Fibroblast of gingiva (primary cell): ENCODE measurements around the gene DHX40.
"Not testable (repeated sequence)": the region's sequence is repeated elsewhere in the genome, so short reads cannot be mapped to it uniquely, and the experiment has no call there.

Source experiments
- DNase-seq: peaks from one replicate; pipeline ENCODE4 v3.0.0-alpha.2; 2011; ENCODE audit warnings: low read depth

The DHX40 gene

DNA sequence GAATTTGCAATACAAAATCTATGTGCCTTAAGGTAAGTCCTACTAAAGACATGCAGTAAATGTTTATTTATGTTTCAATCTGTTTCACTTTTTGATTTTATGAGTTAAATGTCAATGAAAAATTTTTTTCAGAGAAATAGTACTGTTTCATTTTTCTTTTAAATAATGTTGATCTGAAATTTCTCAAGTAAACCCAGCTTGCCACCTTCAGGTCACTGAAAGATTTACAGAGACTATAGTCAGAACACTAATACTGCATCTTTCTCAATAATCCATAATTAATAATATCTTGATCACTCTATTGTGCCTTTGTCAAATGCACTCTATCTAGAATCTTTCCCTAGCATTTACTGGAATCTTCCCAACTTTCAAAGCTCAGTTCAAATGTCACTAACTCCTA, 6.5 kb upstream of the DHX40 start:
- DNase-seq: peak; percentile 9

DNA sequence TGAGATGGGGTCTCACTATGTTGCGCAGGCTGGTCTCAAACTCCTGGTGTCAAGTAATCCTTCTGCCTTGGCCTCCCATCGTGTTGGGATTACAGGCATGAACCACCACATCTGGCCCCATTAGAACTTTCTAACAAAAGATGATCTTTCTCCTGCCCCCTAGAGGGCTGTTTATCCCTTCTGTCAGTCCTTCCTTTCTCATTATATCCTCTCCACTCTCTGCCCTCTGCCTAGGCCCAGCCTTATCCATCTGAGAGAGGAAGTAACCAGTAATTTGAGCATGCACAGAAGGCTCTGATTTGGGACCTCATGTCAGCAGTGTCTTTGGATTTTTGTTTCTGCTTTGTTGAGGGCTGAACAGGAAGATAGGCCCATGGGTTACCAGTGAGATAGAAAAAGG, 4.4 kb upstream of the DHX40 start:
- DNase-seq: no peak

DNA sequence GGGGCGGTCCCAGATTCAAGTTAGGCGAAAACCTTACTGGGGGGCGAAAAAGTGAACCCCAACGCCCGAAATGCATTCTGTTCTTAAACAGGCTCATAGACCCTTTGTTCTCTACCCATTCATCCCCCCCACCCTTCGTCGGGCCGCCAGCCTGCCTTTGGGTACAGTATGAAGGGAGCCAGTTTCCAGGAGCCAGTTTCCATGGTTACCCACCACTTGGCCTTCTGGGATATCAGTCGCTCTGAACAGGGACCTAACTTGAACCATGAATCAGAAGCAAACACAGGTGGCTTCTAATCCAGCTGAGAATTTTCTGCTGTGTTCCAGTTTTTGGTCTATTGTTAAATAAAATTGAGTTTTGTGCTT, 532 bp downstream of the DHX40 start:
- DNase-seq: peak; percentile 66

DNA sequence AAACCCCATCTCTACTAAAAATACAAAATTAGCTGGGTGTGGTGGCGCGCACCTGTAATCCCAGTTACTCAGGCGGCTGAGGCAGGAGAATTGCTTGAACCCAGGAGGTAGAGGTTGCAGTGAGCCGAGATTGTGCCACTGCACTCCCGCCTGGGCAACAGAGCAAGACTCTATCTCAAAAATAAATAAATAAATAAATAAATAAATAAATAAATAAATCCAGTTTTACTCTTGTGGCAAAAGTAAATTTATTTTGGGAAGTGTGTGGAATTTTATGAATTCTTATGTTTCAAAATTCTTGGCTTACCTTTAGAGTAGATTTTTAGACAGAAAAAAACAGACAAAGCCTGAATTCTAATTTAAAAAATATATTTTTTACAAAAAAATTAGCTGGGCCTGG, 3.7 kb downstream of the DHX40 start:
- DNase-seq: not testable (repeated sequence)

DNA sequence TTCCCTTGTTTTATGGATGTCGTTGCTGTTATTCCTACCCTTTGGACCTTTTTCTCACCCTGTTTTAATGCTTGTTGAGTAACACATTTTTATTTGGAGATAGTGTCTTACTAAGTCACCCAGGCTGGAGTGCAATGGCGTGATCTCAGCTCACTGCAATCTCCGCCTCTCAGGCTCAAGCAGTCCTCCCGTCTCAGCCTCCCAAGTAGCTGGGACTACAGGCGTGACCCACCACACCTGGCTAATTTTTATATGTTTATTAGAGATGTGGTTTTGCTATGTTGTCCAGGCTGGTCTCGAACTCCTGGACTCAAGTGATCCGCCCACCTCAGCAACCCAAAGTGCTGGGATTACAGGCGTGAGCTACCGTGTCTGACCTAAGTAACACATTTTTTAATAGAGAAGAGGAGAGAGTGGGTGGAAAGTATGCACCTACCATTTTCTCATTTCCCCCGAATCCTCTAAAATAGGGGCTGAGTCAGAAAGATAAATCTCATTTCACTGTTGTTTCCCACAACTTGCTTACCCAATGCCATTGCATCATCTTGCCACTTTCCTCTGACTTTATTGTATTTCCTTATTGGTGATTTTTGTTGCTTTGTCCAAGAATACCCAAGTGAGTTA, 7.0 kb downstream of the DHX40 start:
- DNase-seq: no peak

DNA sequence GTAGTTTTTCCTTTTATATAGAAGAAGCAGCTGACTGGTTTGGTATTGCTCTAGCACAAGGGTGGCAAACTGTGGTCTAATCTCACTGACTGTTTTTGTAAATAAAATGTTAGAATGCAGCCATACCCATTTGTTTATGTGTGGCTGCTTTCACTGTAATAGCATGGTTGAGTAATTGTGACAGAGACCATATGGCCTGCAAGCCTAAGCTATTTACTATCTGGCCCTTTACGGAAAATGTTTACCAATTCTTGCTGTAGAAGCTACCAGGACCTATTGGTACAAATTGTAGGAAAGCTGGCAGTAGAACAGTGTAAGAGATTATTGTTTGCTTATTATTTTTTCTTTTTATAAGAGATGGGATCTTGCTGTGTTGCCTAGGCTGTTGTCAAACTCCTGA, 18.8 kb downstream of the DHX40 start:
- not testable (repeated sequence) for DNase-seq

DNA sequence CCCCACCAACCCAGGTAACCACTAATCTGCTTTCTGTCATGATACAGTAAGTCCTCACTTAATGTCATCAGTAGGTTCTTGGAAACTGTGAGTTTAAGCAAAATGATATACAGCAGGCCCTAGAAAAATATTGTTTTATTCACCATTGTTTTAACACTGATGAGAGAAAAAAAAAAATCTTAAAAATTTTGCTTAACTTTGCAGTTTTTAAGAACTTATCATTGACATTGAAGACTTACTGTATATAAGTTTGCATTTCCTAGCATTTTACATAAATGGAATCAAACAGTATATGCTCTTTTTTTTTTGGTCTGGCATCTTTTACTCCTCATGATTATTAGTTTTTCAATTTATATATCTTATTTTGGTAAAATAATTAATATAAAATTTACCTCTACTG, 34.8 kb downstream of the DHX40 start:
- no peak for DNase-seq

DNA sequence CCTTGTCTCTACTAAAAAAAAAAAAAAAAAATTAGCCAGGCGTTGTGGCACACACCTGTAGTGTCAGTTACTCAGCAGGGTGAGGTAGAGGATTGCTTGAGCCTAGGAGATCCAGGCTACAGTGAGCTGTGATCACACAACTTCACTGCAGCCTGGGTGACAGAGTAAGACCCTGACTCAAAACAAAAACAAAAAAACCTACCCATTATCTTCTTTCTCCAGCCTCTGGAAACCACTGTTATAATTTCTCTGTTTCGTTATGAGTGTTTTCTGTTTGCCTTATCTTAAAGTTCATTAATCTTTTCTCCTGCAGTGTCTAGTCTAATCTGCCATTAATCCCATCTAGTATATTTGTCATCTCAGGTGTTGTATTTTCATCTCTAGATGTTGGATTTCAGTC, 35.7 kb downstream of the DHX40 start:
- DNase-seq: no peak

DNA sequence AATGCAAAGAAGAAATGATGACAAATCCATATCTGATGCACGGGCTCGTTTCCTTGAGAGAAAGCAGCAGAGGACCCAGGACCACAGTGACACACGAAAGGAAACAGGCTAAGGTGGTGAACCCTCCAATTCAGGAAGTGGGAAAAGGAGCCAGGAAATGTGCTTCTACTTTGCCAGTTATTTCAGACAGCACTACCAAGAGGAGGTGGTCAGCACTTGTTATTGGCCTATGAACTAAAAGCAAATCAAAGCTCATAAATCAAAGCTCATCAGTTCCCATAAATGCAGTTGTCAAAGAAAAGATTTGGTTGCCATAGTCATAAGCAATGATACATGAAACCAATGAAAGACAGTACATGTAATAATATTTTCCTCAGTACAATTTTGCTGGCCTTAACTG, 41.7 kb downstream of the DHX40 start:
- DNase-seq: no peak

DNA sequence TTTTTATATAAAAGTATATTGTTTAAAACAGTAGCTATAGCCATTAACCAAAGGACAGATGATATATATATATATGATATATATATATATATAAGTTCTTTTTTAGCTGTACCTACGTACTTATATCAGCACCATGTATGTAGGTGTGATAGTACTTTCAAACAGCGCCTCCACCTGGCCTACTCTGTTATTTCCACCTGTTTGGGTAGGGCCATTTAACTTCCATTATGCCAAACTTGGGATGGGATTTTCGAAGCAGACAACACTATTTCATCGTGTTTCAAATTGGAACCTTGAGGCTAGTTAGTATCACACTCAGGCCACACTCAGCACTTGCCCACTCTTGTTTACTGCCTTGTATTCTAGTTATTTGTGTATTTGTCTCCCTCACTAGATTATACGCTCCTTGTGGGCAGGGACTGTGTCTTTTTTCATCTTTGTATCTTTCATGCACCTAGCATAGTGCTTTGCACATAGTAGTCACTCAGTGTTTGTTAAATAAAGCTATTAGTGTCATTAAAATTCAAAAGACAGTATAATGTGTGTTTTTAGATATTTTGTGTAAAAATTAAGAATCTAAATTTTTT, 42.5 kb downstream of the DHX40 start:
- DNase-seq: no peak

DNA sequence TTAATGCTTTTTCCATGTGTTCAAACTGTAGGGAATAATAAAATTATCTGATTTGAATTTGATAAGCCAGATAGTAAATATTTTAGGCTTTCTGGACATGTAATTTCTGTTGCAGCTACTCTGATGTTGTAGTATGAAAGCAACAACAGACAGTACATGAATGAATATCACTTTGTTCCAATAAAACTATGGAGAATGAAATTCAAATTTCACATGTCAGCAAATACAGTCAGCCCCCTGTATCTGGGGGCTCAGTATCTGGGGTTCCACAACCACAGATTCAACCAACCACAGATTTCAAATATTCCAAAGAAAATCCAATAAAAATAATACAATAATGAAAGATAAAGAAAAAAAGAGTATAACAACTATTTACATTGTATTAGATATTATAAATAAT, 46.1 kb downstream of the DHX40 start:
- DNase-seq: no peak

DNA sequence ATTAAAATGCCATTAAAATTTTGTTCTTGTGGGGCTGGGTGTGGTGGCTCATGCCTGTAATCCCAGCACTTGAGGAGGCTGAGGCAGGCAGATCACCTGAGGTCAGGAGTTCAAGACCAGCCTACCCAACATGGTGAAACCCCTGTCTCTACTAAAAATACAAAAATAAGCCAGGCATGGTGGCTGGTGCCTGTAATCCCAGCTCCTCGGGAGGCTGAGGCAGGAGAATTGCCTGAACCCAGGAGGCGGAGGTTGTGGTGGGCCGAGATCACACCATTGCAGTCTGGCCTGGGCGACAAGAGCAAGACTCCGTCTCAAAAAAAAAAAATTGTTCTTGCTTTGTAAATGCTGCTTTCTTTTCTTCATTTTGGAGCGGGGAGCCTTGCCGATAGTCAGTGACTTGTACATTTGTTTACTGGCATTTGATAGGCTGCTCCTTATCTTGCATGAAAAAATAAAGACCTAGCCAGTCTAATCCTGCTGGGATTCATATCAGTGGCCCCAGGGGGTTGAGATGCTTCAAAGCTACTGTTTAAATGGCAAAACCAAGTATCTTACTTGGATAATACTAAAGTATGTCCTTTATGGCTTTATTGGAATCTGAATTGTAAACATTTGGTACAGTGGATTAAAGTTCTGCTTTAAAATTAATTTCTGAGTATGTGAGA, 51.0 kb downstream of the DHX40 start:
- DNase-seq: no peak

DNA sequence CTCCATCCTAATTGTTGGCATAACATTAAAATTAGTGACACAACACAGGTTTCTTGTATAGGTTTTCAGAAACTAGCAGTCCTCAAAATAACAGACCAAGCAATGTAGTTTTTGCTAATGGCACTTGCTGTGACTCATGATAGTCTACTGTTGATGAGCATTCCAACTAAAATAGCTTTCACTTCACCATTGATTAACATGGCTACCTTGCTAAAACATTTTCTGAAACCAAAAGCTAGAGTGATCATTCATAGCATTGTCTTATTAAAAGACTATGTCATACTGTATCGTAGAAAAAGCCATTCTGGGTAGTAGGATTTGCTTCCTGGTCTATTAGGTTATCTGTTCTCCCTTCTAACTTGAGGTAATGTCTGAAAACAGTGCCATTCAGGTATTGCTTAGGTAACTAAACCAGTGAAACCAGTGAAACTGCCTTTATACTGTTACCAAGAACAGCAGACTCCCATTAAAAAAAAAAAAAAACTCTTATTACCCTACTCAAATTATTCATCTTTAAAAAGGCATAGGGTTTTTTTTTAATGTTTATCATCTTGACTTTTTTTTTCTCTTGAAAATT, 51.8 kb downstream of the DHX40 start:
- DNase-seq: no peak

DNA sequence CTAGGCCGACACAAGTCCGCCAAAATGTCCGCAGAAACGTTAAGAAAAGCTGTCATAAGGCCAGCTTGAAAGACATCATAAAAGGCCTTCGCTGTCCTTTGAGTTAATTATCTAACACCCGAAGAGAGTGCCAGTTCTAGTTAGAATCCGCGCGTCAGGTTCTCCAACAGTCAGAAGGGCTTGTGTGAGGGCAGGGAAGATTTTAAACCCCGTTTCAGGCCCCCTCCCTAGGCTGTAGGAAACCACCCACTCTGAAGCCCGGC, 53.6 kb downstream of the DHX40 start:
- no peak for DNase-seq

DNA sequence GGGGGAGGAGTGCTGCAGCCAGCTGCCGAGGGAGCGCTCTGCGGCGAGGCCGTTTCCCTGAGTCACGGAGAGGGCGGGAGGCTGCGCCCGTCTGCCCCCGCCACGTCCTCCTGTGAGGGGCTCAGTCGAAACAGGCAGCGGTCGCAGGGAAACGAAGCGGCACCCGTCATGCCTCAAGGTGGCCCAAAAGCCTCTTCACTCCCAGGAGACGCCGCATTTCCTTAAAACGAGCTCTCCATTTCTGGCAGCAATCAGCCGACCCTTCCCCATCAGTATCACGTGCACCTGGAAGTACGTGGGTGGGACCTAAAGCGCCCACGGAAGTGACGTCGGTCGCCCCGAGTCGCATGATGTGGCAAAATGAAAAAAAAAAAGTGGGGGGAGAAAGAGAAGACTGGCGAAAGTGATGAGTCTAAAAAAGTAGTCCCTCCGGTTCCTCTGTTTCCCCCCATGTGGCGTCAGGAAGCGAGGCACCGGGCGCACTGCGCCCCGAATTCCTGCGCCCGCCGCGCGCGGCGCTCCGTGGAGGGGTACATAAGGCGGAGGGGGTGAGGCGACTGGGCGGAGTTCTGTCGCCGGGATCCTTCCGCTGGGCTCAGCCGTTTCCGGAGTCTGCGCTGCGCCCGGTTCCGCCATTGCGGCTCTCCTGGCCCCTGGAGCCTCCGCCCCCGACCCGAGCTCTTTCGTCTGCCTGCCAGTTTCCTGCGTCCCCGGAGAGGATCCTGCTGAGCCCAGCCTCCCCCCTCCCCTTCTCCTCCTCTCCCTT, 54.1 kb downstream of the DHX40 start, which contains the start of gene CLTC:
CLTC (plus strand) TSS at position 598 of the 766 bp plus-strand sequence. CDS start 237 bp downstream, outside the sequence.
- DNase-seq: peak; percentile 99

DNA sequence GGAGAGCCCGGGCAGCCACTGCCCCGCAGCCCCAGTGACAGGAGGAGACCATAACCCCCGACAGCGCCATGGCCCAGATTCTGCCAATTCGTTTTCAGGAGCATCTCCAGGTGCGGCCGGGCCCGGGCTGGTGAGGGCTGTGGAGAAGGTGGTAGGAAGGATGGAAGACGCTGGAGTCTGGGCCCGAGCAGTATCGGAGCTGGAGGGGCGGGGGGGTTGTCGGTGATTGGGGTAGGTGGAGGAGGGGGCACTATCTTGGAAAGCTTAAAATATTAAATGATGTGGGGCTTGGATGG, 54.6 kb downstream of the DHX40 start:
- no peak for DNase-seq

DNA sequence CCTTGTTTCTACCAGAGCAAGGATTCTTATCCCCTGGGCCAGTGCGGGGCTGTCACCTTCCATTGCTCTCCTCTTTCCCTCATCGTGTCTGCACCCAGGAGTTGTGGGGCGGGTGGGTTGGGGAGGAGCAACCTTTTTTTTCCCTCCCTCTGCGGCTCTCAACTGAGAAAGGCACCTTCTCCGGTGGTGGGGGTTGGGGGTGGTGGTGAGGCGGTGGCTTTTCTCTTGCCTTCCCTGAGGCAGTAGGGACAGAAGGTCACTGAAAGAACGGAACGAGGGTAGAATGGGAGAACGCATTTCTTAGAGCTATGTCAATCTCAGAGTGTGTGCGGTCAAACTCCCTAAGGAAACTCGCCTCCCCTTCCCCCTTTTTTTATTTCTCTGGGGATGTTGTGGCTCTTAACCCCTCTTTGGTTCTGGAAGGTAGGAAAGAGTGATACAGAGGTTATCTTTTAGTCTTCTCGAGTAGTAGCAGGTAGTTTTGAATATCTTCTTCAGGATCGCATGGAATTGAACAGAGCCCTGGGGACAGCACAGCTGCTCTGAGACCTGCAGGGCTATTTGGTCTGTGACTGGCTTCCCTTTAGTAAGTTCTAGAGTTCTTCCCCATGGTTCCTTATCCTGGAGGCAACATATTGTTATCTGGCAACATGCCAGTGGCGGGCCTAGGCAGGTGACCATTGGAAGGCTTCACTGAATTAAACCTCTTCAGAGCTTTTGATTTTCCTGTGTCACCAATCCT, 55.3 kb downstream of the DHX40 start:
- no peak for DNase-seq

DNA sequence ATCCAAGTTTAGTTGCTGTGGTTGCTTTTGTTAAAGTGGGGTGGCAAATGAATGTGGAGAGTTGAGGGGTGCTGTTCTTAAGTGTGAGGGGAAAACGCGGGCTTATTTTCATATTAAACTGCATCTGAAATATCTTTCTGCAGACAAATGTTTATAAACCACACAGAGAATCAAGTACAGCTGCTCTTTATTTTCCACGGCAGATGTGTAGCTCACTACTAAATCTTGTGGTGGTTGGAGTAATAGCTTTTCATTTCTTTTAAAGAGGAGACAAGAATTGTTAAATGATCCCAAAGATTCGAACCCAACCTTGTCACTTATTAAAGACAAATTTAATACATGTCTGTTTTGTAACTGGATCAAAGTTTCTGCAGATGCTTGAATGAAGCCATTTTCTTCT, 56.4 kb downstream of the DHX40 start:
- DNase-seq: peak; percentile 31

DNA sequence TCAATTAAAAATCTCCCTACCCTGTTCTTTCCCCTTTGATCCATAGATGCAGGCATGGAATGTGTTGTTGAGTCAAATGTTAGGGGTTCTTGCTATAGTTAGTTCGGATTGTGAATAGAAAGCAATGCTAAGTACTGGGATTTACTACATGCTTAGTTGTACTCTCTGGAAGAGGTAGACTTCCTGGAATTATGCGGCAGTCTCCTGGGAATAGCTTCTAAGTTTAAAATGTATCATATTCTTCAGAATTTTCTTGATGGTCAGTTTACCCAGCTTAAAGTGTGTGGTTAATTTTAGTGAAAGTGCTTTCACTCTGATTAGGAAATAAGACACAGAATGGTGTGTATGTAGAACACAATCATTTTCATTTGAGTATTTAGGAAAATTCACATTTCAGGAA, 57.7 kb downstream of the DHX40 start:
- DNase-seq: no peak

DNA sequence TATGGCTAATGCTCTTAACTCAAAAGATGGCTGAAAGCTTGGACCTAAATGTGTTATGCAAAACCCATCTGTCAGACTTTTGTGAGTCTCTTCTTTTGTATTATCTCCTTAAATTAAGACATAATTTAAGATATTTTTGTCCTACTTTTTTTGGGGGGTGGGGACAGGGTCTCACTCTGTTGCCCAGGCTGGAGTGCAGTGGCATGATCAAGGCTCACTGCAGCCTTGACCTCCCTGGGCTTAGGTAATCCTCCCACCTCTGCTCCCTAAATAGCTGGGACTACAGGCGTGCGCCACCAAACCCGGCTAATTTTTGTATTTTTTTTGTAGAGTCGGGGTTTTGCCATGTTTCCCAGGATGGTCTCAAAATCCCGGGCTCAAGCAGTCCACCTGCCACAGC, 61.3 kb downstream of the DHX40 start:
- DNase-seq: no peak

DNA sequence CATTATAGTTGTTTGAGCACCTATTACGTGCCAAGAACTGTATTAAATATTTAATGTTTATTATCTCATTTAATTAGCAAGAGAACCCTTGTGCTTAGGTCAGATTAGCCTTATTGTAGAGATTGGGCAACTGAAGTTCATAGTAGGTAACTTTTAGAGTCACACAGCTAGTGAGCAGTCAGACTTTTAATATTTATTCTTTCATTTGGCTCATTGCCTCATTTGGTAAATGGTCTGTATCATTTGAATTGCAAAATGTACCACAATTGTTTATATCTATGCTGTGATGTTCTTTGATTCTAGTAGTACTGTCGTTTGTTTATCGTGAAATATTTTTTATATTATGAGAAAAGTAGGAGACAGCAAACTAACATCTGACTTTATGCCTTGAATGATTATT, 61.9 kb downstream of the DHX40 start:
- peak; percentile 56 for DNase-seq

DNA sequence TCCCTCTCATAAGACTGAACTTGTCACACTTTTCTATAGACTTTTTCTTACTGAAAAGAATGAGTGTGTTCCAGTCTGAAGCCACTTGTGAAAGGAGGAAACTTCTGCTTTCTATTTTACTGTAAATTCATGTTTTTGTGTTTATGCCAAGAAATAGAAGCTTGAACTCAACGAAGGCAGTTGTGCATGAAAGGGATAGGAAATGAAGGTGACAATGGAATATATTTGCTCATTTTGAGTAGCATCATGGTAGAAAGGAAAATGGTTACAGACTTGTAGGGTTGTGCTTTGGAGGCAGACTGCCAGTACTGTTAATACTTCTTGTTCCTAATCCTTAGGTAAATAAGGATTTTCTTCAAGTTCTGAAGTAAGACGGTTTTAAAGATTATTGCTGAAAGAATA, 62.4 kb downstream of the DHX40 start:
- no peak for DNase-seq
